ENCODE data around the gene DDC. TPM values are rescaled to one million over a fixed set of nuclear protein-coding genes. Genes with fewer than 3 reads are reported as not detected.

Gene DDC
- polyA plus RNA-seq, 1 donor (not counting 4 experiments of a cell fraction or from before 2014, with no cell fraction given) = not detected

DNA sequence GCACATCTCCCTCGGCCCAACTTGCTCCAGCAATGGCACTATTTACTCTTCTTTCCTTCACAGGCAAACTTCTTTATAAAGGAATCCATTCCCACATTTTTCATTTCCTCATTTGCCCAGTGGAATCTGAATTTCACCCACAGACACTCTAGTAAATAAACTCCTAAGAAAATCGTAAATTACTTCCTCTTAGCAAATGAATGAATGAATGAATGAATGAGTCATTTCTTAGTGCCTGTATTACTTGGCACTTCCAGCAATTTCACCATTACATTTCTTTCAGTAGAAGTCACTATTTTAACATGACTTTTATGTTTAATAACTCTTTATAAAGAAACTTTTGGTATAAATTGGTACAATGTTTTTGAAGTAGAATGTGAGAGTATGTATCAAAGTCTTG lies 55.7 kb downstream of the DDC start:
- no peaks in the 10 kb centered on the region for H4K20me1 ChIP-seq (ENCODE audit: control insufficient read depth, extremely low read depth, insufficient read depth, low read length)
- TF ChIP-seq CTCF (optimal IDR thresholded peaks at IDR 0.05 in 1 of 3, IDR thresholded peaks at IDR 0.05 in 1 of 3, conservative IDR thresholded peaks at IDR 0.05 in 1 of 3; ENCODE audit: extremely low read depth in 1 of 3, insufficient read depth in 2 of 3, low read length in 3 of 3) = no peak
- TF ChIP-seq EZH2 (IDR thresholded peaks at IDR 0.05; ENCODE audit: low read length) = no peak
- no peak overlapping the region for H3K4me2 ChIP-seq (ENCODE audit: control insufficient read depth, extremely low read depth, insufficient read depth, low read depth, low read length)
- H3K4me1 ChIP-seq (ENCODE audit: control insufficient read depth, extremely low read depth, insufficient read depth, low read length) = peaks cover 4% of the 10 kb centered on the region
- no peak overlapping the region for H3K4me3 ChIP-seq (ENCODE audit: control insufficient read depth in 2 of 3, extremely low read depth in 1 of 3, insufficient read depth in 2 of 3, low read depth in 1 of 3, low read length in 3 of 3)
- no peak overlapping the region for H2AFZ ChIP-seq (ENCODE audit: control insufficient read depth, low read length)
- DNase-seq (ENCODE audit: low read depth, low spot score) = no peak
- no peak for FAIRE-seq
- no peaks in the 10 kb centered on the region for H3K9me1 ChIP-seq (ENCODE audit: control insufficient read depth, extremely low read depth, insufficient read depth, low read length)
- H3K79me2 ChIP-seq (ENCODE audit: control insufficient read depth, insufficient read depth, low read length) = no peaks in the 10 kb centered on the region
- H3K27me3 ChIP-seq (ENCODE audit: control insufficient read depth, extremely low read depth, insufficient read depth, low read length) = no peaks in the 10 kb centered on the region
- H3K9ac ChIP-seq (ENCODE audit: control insufficient read depth, extremely low read depth, insufficient read depth, low read length) = no peak overlapping the region
- H3K27ac ChIP-seq (ENCODE audit: control insufficient read depth, insufficient read depth, low read length) = no peak overlapping the region
- dilution Hi-C loops (cut with MboI; ENCODE audit: extremely low pct_ligation_motif_present, low sequenced_read_pairs) = no loop called here
- H3K9me3 ChIP-seq (ENCODE audit: control insufficient read depth, low read depth, low read length) = no peaks in the 10 kb centered on the region
- no peaks in the 10 kb centered on the region for H3K36me3 ChIP-seq (ENCODE audit: control insufficient read depth in 2 of 2, extremely low read depth in 1 of 2, insufficient read depth in 2 of 2, low read length in 2 of 2)

DNA sequence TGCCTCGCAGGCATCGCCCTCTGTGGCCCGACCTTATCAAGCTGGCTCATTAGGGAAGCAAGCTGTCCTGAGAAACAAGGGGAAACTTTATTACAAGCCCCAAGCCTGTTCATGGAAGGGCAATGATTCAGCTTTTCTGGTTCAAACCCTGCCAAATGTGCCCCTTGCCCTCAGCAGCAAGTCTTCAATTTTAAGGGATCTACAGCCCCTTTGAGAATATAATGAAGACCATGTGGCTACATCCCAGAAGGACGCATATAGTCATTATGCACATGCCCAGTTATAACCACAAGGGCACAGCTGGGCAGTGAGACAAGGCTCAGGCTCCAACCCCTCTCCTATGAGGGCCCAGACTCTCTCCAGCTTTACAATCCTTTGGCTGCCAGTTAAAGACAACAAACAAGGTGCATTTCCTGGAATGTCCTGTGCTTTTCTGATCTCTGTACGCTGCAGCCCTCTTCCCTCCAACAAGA lies 56.7 kb downstream of the DDC start:
- dilution Hi-C loops (cut with MboI; ENCODE audit: extremely low pct_ligation_motif_present, low sequenced_read_pairs) = no loop called here
- no peak for FAIRE-seq
- no peak overlapping the region for H3K4me2 ChIP-seq (ENCODE audit: control insufficient read depth, extremely low read depth, insufficient read depth, low read depth, low read length)

More for the DNA sequence above, 56.7 kb downstream of the DDC start:
- no peak for DNase-seq (ENCODE audit: low read depth, low spot score)
- H3K9ac ChIP-seq (ENCODE audit: control insufficient read depth, extremely low read depth, insufficient read depth, low read length) = no peak overlapping the region
- no peak overlapping the region for H3K4me3 ChIP-seq (ENCODE audit: control insufficient read depth in 2 of 3, extremely low read depth in 1 of 3, insufficient read depth in 2 of 3, low read depth in 1 of 3, low read length in 3 of 3)
- H3K27ac ChIP-seq (ENCODE audit: control insufficient read depth, insufficient read depth, low read length) = no peak overlapping the region
- H3K9me3 ChIP-seq (ENCODE audit: control insufficient read depth, low read depth, low read length) = no peaks in the 10 kb centered on the region
- H4K20me1 ChIP-seq (ENCODE audit: control insufficient read depth, extremely low read depth, insufficient read depth, low read length) = no peaks in the 10 kb centered on the region
- H3K9me1 ChIP-seq (ENCODE audit: control insufficient read depth, extremely low read depth, insufficient read depth, low read length) = no peaks in the 10 kb centered on the region
- TF ChIP-seq CTCF (optimal IDR thresholded peaks at IDR 0.05 in 1 of 3, IDR thresholded peaks at IDR 0.05 in 1 of 3, conservative IDR thresholded peaks at IDR 0.05 in 1 of 3; ENCODE audit: extremely low read depth in 1 of 3, insufficient read depth in 2 of 3, low read length in 3 of 3) (no peak), EZH2 (IDR thresholded peaks at IDR 0.05; ENCODE audit: low read length) (no peak)
- no peaks in the 10 kb centered on the region for H3K27me3 ChIP-seq (ENCODE audit: control insufficient read depth, extremely low read depth, insufficient read depth, low read length)
- no peak overlapping the region for H2AFZ ChIP-seq (ENCODE audit: control insufficient read depth, low read length)
- peaks cover 4% of the 10 kb centered on the region for H3K4me1 ChIP-seq (ENCODE audit: control insufficient read depth, extremely low read depth, insufficient read depth, low read length)
- H3K36me3 ChIP-seq (ENCODE audit: control insufficient read depth in 2 of 2, extremely low read depth in 1 of 2, insufficient read depth in 2 of 2, low read length in 2 of 2) = no peaks in the 10 kb centered on the region
- no peaks in the 10 kb centered on the region for H3K79me2 ChIP-seq (ENCODE audit: control insufficient read depth, insufficient read depth, low read length)

All from keratinocyte (primary cell).